ENCODE measurements around the gene DAP. TPM values are rescaled to one million over a fixed set of nuclear protein-coding genes. Genes with fewer than 3 reads are reported as not detected.

DAP gene
- total and polyA plus RNA-seq, 2 experiments from 2014 or later = 52.9 to 255 TPM

- Histone ChIP-seq H3F3A (ENCODE audit: insufficient read depth) (peaks cover 6% of the 10 kb centered on the region; the same call in 1 of the 2 replicates), H3K9me2 (ENCODE audit: insufficient read depth) (no peaks in the 10 kb centered on the region), H4K20me1 (ENCODE audit: insufficient read depth) (no peaks in the 10 kb centered on the region), H3K27ac (no peak overlapping the region), H2AFZ (no peak overlapping the region), H3K9ac (no peak overlapping the region), H3K79me2 (ENCODE audit: insufficient read depth) (peaks cover 93% of the 10 kb centered on the region), H3K9me3 (ENCODE audit: low read depth) (no peaks in the 10 kb centered on the region), H3K36me3 (ENCODE audit: low read depth) (peaks cover 49% of the 10 kb centered on the region), H3K4me2 (ENCODE audit: unreplicated experiment) (no peak overlapping the region), H3K4me1 (ENCODE audit: insufficient read depth) (no peaks in the 10 kb centered on the region), H3K27me3 (replicated peaks; ENCODE audit: insufficient read depth) (no peaks in the 10 kb centered on the region), H3K4me3 (no peak overlapping the region)
- in situ Hi-C loops (cut with MboI) = no loop called here
- TF ChIP-seq EZH2phosphoT487 (IDR thresholded peaks at IDR 0.05; ENCODE audit: insufficient read depth, low read depth) (no peak), EZH2 (IDR thresholded peaks at IDR 0.05; ENCODE audit: insufficient read depth, poor library complexity, severe bottlenecking) (no peak)
- WGBS, 2 experiments (ENCODE audit: low coverage in 1 of 2, low lambda C conversion rate in 2 of 2, missing lambda C conversion rate in 2 of 2) = 97 to 100% methylated on average over 2 of the region's 2 CpGs
- no peak for DNase-seq
Measured at GRCh38 chr5:10740384-10740783, 20.6 kb downstream of the DAP start.

- no peaks in the 10 kb centered on the region for H3K9me2 ChIP-seq (ENCODE audit: insufficient read depth)
- H3K4me3 ChIP-seq = no peak overlapping the region
- H3F3A ChIP-seq (ENCODE audit: insufficient read depth) = peaks cover 6% of the 10 kb centered on the region; the same call in 1 of the 2 replicates
- no peak for DNase-seq
- no peak overlapping the region for H3K4me2 ChIP-seq (ENCODE audit: unreplicated experiment)
- H3K27me3 ChIP-seq (replicated peaks; ENCODE audit: insufficient read depth) = no peaks in the 10 kb centered on the region
- no peak overlapping the region for H2AFZ ChIP-seq
- H3K4me1 ChIP-seq (ENCODE audit: insufficient read depth) = no peaks in the 10 kb centered on the region
- in situ Hi-C loops (cut with MboI) = no loop called here
- H4K20me1 ChIP-seq (ENCODE audit: insufficient read depth) = no peaks in the 10 kb centered on the region; the same call in 1 of the 2 replicates
- no peak overlapping the region for H3K9ac ChIP-seq
- H3K79me2 ChIP-seq (ENCODE audit: insufficient read depth) = peaks cover 100% of the 10 kb centered on the region
- no peak overlapping the region for H3K27ac ChIP-seq
- no peaks in the 10 kb centered on the region for H3K9me3 ChIP-seq (ENCODE audit: low read depth)
- peaks cover 36% of the 10 kb centered on the region for H3K36me3 ChIP-seq (ENCODE audit: low read depth)
- TF ChIP-seq EZH2phosphoT487 (IDR thresholded peaks at IDR 0.05; ENCODE audit: insufficient read depth, low read depth) (no peak), EZH2 (IDR thresholded peaks at IDR 0.05; ENCODE audit: insufficient read depth, poor library complexity, severe bottlenecking) (no peak)
Measured at GRCh38 chr5:10737880-10738279, 23.2 kb downstream of the DAP start.

- Histone ChIP-seq H2AFZ (no peak overlapping the region), H3K4me1 (ENCODE audit: insufficient read depth) (no peaks in the 10 kb centered on the region), H3K79me2 (ENCODE audit: insufficient read depth) (peaks cover 100% of the 10 kb centered on the region), H3K4me3 (no peak overlapping the region), H3K27me3 (replicated peaks; ENCODE audit: insufficient read depth) (no peaks in the 10 kb centered on the region), H3F3A (ENCODE audit: insufficient read depth) (peaks cover 6% of the 10 kb centered on the region; the same call in 1 of the 2 replicates), H3K9me3 (ENCODE audit: low read depth) (no peaks in the 10 kb centered on the region), H3K9ac (no peak overlapping the region), H3K4me2 (ENCODE audit: unreplicated experiment) (no peak overlapping the region), H4K20me1 (ENCODE audit: insufficient read depth) (no peaks in the 10 kb centered on the region; the same call in 1 of the 2 replicates), H3K27ac (no peak overlapping the region), H3K36me3 (ENCODE audit: low read depth) (peaks cover 31% of the 10 kb centered on the region), H3K9me2 (ENCODE audit: insufficient read depth) (no peaks in the 10 kb centered on the region)
- in situ Hi-C loops (cut with MboI) = no loop called here
- no peak for TF ChIP-seq EZH2 (IDR thresholded peaks at IDR 0.05; ENCODE audit: insufficient read depth, poor library complexity, severe bottlenecking)
- TF ChIP-seq EZH2phosphoT487 (IDR thresholded peaks at IDR 0.05; ENCODE audit: insufficient read depth, low read depth) = no peak
- DNase-seq = no peak
- 86 to 94% methylated on average over 5 of the region's 5 CpGs for WGBS, 2 experiments (ENCODE audit: low coverage in 1 of 2, low lambda C conversion rate in 2 of 2, missing lambda C conversion rate in 2 of 2)
Measured at GRCh38 chr5:10736808-10737207, 24.2 kb downstream of the DAP start.

- TF ChIP-seq EZH2 (IDR thresholded peaks at IDR 0.05; ENCODE audit: insufficient read depth, poor library complexity, severe bottlenecking) (no peak), EZH2phosphoT487 (IDR thresholded peaks at IDR 0.05; ENCODE audit: insufficient read depth, low read depth) (no peak)
- Histone ChIP-seq H3K9me3 (ENCODE audit: low read depth) (no peaks in the 10 kb centered on the region), H3K9me2 (ENCODE audit: insufficient read depth) (no peaks in the 10 kb centered on the region), H3K27me3 (replicated peaks; ENCODE audit: insufficient read depth) (no peaks in the 10 kb centered on the region), H3K27ac (no peak overlapping the region), H2AFZ (no peak overlapping the region), H3K4me1 (ENCODE audit: insufficient read depth) (no peaks in the 10 kb centered on the region), H3K36me3 (ENCODE audit: low read depth) (peaks cover 31% of the 10 kb centered on the region), H3K4me2 (ENCODE audit: unreplicated experiment) (no peak overlapping the region), H3K4me3 (no peak overlapping the region), H3F3A (ENCODE audit: insufficient read depth) (peaks cover 6% of the 10 kb centered on the region; the same call in 1 of the 2 replicates), H3K79me2 (ENCODE audit: insufficient read depth) (peaks cover 100% of the 10 kb centered on the region), H4K20me1 (ENCODE audit: insufficient read depth) (no peaks in the 10 kb centered on the region; the same call in 1 of the 2 replicates), H3K9ac (no peak overlapping the region)
- no peak for DNase-seq
- in situ Hi-C loops (cut with MboI) = no loop called here
- 45 to 47% methylated on average over 11 of the region's 11 CpGs for WGBS, 2 experiments (ENCODE audit: low coverage in 1 of 2, low lambda C conversion rate in 2 of 2, missing lambda C conversion rate in 2 of 2)
Measured at GRCh38 chr5:10736354-10736753, 24.7 kb downstream of the DAP start.

All from GM23248 (cell line).